EL (cell line): ENCODE data around the gene GRK5.
"Not testable (repeated sequence)": the region's sequence is repeated elsewhere in the genome, so short reads cannot be mapped to it uniquely, and the experiment has no call there.

Experiments used
- DNase-seq: peaks from one replicate; pipeline ENCODE4 v3.0.0-alpha.2; 2016

Gene GRK5

DNA sequence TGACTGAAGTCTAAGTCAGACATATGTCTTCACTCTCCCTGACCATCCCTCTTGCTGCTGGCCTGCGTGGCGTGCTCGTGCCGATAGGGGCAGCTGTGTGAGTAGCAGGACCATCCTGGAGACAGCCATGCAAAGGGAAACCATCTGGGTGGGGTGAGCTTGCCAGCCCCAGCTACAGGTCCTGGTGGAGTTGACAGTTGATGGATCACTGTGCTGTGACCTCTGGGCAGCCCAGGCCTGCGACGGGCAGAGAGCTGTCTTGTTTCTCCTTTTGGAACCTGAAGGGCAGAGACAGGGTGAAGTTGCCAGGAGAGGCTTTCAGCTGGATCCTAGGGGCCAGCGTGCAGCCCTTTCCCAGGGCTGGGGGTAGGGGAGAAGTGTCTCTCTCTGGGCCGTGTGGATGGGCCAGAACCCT, 44.7 kb downstream of the GRK5 start:
- DNase-seq: no peak

DNA sequence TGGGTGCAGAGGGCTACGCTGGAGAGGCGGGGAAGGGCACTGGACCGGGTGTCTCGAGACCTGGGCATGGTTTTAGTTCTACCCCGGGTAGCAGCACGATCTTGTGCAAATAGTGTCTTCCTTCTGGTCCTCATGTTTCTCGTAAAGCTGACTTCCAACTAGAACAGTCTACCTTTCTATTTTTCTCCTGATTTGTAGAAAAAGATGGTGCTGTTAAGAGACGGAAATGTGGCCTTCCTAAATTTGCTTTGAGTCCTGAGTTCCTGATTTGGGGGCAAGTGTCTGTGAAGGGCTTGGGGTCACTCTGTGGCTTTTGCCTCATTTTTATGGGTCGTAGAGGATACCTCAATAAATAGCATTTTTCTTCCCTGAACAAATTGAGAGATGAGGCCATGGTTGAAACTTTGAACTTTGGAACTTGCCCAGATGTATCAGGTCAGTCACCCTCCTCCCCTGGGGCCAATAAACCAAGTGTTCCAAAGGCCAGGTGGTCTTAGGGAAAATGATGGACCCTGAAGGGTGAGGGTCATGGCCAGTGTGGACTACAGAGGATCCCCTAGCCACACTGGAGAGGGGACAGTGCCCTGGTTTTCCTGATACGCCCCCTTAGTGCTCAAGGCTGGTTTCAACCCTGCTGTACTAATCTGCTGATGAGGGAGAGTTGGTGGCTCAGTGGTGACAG, 45.2 kb downstream of the GRK5 start:
- DNase-seq: no peak

DNA sequence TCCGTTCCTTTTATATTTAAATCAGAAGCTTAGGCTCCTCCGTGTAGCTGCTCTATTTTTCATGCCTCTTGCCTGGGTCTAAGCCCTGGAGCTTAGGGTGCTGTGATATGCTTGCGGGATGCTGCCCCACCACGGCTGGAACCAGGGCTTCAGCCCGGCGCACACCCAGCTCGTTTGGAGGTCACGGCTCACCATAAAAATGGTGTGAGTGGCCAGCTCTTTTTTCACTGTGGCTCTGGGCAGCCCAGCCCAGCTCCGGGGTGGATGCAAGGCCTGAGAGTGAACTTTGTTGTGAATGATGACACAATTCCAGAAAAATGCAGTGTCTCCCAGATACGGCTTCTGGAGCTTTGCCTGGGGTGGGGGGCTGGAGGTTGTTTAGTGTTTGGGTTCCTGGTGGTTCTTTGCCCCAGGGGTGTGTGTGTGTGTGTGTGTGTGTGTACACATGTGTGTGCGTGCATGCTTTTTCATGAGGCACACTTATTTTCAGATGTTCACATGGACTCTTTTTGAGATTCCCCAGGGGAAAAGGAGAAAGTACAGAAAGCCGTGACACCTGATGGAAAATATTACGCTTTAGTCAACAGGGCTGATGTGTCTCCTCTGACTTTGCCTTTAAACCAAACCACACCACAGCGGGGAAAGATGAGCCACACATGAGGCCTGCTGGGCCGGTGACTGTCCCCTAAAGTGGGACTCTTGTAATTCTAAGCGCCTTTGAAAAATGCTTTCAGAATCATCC, 46.2 kb downstream of the GRK5 start:
- DNase-seq: peak; percentile 98

DNA sequence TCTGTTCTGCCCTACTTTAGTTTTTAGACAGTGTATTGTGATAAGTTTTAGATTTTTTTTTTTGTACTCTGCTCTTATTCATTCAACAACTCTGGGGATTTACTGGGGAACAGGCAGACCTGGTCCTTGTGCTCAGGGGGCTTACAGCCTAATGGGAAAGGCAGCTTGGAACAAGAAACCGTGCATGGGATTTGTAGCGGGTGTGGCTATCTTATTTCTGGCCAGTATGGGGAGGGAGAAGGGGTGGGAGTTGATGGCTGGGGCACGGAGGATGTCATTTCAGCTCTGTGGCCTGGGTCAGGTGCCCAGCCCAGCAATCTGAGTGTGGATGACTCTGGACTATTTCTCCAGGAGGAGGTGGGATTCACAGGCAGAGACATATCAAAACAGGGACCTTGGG, 47.0 kb downstream of the GRK5 start:
- DNase-seq: no peak

DNA sequence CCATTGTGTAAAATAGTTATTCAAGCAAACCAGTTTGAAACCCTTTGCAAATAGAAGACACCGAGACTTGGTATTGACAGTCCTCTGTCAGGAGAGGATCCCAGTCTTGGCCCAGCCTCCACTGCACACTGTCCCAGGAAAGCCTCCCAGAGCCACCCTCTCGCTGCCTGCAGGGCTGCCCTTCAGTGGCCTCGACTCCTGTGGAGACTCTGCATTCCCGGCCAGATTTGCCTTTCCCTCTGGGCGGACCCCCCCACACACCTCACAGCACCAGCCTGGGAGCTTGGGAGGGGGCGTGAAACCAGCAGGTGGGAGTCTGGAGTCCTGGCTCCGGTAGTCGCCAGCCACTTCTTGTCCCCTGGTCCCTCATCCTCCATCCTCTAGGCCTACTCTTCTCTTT, 48.7 kb downstream of the GRK5 start:
- no peak for DNase-seq

DNA sequence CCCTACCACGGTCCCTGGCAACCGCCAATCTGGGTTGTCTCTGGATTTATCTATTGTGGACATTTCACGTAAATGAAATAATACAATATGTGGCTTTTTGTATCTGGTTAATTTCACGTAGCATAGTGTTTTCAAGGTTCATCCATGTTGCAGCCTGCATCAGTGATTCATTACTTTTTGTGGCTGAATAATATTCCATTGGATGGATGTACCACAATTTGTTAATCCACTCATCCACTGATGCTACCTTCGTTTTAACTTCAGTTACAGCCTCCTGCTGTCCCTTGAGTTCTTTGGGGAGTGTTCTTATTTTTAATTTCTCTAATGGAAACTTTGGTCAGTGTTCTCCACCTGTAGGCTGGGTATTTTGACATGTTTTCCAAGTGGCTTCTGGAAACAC, 49.5 kb downstream of the GRK5 start:
- DNase-seq: no peak

DNA sequence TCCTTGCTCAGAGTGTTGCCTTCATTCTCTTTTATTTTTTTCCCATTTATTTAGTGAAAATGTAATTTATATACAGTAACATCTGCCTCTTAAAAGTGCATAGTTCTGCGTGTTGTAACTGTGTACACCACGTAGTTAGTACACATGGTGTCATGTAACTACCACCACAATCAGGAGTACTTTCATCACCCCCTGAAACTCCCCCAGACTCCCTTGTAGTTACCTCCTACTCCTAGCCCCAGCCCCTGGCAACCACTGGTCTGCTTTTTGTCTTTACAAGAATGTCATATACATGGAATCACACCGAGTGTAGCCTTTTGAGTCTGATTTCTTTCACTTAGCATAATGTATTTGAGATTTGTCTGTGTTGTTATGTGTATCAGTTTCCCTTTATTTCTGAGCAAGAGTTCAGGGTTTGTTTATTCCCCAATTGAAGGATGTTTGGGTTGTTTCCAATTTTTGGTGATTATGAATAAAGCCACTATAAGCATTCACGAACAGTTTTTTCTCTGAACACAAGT, 50.6 kb downstream of the GRK5 start:
- DNase-seq: no peak

DNA sequence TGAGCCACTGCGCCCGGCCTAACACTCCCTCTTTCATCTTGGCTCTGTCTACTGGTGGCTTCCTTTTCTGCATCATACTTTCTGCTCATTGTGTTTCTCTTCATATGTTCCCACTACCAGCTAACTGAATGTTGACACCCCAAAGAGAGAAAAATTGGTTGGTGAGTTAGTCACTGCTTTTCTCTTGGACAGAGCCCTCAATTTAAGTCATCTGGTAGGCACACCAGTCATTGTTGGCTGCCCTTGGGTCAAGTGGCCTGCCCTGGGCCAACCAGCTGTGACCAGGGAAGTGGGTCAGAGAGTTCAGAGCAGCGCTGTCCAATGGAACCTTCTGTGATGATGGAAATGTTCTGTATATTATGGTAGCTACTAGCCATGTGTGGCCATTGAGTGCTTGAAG, 52.0 kb downstream of the GRK5 start:
- DNase-seq: no peak

DNA sequence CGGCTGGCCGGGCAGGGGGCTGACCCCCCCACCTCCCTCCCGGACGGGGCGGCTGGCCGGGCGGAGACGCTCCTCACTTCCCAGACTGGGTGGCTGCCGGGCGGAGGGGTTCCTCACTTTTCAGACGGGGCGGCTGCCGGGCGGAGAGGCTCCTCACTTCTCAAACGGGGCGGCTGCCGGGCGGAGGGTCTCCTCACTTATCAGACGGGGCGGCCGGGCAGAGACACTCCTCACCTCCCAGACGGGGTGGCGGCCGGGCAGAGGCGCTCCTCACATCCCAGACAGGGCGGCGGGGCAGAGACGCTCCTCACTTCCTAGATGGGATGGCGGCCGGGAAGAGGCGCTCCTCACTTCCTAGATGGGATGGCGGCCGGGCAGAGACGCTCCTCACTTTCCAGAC, 53.6 kb downstream of the GRK5 start:
- DNase-seq: not testable (repeated sequence)

DNA sequence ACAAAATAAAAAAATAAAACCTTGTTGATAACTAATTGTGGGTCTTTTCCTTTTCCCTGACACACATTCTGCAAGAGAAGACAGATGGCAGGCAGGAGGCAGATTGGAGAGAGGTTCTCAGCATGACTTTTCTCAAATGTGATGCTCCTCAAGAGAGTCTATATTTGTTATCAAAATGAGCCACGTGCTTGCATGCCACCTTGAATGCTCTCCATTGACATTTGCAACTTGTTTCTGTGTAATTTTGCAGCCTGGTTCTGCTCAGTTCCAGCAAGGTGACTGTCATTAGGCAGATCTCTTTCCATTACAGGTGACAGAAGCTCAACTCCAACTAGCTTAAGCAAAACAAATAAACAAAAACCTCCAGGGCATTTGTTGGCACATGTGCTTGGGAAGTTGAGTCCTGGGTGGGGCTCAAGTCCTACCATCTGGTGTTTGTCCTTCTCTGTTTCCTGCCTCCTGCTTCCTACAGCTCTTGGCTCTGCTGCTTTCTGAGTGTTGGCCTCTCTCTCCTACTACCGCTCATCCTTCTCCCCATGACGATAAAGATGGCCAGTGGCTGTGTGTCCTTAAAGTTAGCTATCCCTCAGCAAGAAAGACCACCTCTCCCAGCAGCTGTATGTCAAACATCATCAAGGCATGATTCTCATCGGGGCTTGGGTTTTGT, 56.7 kb downstream of the GRK5 start:
- DNase-seq: no peak

DNA sequence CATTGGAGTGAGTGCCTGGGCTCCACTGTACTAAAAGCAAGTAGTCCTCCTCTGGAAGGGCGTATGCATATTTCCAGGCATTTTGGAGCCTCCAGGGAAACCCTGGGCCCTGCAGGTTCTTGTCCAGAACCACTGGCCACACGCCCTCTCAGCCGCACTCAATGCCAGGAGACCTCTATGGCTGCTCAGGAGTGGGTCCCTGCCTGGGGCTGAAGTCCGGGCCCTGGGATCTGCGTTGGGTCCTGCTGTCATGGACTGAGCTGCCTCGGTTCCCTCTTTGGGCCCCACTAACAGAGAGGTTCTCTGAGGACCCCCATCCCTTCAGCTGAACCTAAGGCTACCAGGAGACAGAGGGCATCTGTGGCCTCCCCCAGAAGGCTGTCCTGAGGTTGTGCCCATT, 58.3 kb downstream of the GRK5 start:
- DNase-seq: no peak

DNA sequence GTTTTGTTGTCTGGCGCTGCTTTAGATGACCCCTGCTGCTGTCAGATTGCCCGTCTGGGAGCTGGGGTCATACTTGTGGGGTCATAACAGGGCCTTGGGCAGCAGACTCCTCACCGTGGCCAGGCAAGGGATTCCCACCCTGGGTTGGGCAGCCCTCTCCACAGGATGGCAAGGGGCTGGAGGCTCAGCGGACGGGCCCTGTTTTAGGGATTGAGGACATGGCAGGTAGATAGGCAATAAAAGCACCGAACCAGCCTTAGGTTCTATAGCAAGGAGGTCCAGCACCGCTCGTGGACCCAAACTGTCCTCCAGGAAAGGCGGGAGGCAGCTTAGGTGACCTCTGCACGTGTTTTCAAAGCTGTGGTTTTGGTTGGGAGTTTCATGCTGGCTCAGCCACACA, 60.0 kb downstream of the GRK5 start:
- no peak for DNase-seq

DNA sequence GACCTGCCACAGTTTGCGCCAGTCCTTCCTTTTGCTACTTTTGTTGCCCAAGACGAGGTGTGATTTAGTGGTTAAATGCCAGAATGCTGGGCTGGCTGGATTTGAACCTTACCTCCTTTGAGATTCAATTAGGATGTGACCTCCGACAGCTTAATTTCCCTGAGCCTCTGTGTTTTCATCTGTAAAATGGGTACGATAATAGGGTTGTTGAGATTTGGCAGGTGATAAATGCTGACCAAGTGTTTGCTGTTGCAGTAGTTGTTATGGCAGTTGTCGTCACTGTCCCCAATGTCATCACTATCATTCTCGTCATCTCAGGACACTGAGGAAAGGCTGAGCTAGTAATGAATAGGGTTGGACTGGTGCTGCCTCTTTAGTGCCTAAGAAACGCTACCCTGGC, 61.1 kb downstream of the GRK5 start:
- no peak for DNase-seq

DNA sequence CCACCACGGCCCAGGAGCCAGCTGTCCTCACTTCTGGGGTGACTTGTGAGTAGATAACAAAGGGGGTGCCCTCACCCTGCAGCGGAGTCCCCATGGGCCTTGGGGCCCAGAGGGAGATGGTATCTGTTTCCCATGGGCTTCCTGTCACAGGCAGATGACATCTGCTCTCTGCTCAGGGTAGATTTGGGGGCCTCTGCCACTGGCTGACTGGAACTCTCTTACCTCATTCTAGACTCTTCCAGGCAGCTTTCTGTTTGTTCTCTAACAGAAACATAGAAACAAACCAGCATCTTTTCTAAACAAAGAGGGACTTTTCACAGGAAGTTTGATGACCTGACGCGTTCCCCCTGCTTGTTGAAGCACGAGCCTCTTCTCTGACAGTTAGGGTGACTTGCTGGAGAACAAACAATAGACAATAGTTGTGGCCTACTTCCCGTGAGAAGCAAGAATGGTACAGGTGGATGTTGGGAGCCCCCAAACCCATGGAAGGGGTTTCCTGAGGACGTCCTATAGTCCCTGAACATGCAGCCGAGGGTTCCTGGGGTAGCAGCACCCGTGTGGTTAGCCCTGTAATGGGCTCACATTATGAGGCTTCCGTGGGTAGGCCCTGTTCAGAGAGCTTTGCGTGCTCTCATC, 61.6 kb downstream of the GRK5 start:
- DNase-seq: no peak

DNA sequence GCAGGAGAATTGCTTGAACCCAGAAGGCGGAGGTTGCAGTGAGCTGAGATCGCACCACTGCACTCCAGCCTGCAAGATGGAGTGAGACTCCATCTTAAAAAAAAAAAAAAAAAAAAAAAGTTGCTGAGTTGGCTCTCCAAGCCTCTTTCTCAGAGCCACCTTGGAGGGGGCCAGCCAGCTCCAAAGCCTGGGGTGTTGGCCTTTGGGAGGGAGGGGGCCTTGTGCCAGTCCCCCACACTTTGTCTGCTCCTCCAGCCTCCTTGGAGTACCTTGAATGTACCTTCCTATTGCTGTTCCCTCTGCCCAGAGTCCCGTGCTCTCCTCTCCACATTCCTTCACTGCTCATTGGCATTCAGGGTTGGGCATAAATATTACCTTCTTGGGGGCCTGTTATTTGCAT, 62.4 kb downstream of the GRK5 start:
- DNase-seq: no peak

DNA sequence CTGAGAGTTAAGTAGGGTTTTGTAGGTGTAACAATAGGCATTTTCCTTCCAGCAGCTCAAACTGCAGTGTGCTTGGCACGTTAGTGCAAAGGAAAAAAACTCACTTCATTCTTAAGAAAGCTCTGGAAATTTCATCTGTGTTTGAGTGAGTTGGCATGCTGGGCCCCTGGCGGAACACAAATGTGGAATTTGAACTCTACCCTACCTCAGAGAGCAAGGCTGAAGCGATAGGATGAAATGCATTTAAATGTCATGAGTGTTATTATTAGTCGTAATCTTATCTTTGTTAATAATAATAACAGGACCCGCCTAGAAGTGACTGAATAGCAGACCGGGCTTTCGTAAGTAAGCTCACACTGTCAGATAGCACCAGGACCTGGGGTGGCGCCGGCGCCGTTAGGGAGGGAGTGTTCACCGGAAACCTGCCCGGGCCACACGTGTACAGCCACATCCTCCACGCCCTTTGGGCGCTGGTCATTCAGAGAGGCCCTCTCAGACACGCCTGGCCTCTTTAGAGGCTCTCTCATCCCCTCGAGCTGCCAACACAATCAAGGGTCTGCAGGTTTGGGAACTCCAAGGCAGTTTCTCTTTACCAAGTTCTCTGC, 63.5 kb downstream of the GRK5 start:
- DNase-seq: no peak

DNA sequence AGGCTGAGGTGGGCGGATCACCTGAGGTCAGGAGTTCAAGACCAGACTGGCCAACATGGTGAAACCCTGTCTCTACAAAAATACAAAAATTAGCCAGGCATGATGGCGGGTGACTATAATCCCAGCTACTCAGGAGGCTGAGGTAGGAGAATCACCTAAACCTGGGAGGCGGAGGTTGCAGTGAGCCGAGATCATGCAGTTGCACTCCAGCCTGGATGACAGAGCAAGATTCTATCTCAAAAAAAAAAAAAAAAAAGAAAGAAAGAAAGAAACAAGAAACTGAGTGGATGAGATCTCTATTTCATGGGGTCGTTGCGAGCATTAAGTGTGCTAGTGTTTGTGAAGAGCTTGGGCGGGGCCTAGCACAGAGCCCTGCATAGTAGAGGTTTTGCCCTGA, 65.0 kb downstream of the GRK5 start:
- DNase-seq: not testable (repeated sequence)

DNA sequence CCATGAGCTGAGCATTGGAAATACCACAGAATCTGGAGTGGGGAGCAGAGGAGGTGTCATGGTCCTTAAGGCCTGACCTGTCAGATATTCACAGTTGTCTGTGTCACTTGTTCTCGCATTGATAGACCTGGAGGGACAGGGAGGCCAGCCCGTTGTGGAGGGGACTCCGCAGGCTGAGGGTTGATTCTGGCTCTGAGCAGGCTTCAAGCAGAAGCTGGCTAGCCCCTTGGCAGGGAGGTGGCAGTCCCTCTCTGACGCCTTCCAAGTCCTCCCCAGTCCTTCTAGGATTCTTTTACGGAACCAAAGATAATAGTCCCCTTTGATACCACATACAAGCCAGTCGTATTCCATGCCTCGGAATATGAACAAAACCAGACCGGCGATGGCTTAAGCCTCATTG, 65.4 kb downstream of the GRK5 start:
- DNase-seq: no peak

DNA sequence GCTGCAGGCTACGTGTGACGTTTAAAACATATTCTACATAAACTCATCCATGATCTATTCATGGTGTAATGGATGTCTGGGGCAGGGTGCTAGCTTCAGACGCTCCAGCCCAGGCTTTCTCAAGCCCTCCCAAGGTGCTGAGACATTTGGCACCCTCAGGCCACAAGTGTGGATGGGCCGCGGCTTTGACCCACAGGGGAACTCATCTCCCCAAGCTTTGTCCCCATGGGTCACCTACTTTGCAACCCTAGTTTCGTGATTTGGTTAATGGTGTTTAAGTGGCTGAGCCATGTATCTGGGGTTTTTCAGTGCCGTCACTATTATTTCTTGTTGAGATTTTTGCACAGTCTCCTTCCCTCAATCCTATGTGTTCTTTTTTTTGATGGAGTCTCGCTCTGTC, 66.0 kb downstream of the GRK5 start:
- DNase-seq: no peak

DNA sequence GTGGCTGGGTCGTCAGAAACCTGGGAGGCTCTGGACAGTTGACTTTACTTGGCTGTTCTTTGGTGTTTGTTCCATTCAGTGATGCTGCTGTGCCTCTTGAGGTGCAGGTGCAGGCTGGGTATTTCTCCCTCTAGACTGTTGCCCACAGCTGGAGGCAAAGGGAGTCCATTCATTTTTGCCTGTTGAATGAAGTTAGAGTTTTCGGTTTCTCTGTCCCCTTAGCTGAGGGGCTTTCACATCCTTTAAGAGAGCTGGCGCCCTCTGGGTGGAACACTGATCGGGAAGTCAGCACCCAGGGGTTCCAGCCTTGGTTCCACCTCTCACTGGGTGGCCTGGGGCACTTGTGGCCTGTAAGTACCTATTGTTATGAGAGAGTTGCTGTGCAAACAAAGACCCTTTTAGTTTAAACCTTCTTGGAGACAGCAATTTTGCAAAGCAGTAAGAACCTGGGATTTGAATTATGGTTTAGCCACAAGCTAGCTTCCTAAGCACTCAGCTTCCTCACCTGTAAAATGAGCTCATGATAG, 67.2 kb downstream of the GRK5 start:
- DNase-seq: no peak

DNA sequence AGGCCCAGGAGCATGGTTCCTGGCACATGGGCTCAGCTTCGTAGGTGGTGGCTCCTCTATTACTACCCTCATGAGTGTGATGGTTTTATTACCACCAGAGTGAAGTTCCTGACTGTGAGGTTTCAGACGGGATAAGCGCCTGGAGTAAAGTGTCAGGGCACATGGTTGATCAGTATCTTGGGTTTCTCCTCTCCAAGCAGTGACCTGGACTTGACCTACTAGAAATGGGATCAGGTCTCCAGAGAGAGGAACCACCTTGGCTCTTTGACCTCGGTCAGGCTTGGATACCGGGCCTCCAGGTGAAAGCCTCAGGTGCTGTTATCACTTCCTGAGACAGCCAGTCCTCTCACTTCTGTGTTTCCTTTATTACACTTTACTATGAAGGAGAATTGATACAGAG, 67.7 kb downstream of the GRK5 start:
- DNase-seq: no peak

DNA sequence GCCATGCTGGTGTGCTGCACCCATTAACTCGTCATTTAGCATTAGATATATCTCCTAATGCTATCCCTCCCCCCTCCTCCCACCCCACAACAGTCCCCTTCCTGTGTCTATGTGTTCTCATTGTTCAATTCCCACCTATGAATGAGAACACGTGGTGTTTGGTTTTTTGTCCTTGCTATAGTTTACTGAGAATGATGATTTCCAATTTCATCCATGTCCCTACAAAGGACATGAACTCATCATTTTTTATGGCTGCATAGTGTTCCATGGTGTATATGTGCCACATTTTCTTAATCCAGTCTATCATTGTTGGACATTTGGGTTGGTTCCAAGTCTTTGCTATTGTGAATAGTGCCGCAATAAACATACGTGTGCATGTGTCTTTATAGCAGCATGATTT, 68.8 kb downstream of the GRK5 start:
- DNase-seq: not testable (repeated sequence)
